Activated T-helper 17 cell treated with anti-CD3 and anti-CD28 coated beads, Interleukin-2, amount 50 U/mL, for 72 hours (primary cell): ENCODE data around the gene GOLGA6C. TPM values are rescaled to one million over a fixed set of nuclear protein-coding genes. Genes with fewer than 3 reads are reported as not detected.
"Not testable (repeated sequence)": the region's sequence is repeated elsewhere in the genome, so short reads cannot be mapped to it uniquely, and the experiment has no call there.

ENCODE experiments used
- ATAC-seq: fragments of 150-1000 bp; cut with Tn5 transposase; replicated peaks from 2 replicates; pipeline ENCODE4 v1.10.0; 2021; ENCODE audit warnings: mild to moderate bottlenecking, moderate library complexity
- H3K27ac Mint-ChIP-seq: one replicate; pipeline ENCODE4 v1.8.0; 2022; ENCODE audit warnings: mixed read lengths
- H3K27me3 Mint-ChIP-seq: one replicate; pipeline ENCODE4 v1.8.0; 2022; ENCODE audit warnings: mixed read lengths
- H3K36me3 Mint-ChIP-seq: one replicate; pipeline ENCODE4 v1.8.0; 2022; ENCODE audit warnings: low read depth, mild to moderate bottlenecking, mixed read lengths
- H3K4me1 Mint-ChIP-seq: one replicate; pipeline ENCODE4 v1.8.0; 2022; ENCODE audit warnings: mixed read lengths
- H3K4me3 Mint-ChIP-seq: one replicate; pipeline ENCODE4 v1.8.0; 2022; ENCODE audit warnings: mild to moderate bottlenecking, mixed read lengths
- H3K9me3 Mint-ChIP-seq: one replicate; pipeline ENCODE4 v1.8.0; 2022; ENCODE audit warnings: mixed read lengths
- total RNA-seq, 2 donors: library from RNA; stranded (reverse); gene quantifications; one replicate each; pipeline ENCODE4 v1.2.3, GENCODE V29; 2022

GOLGA6C gene
- total RNA-seq, 2 donors from 2014 or later: not detected

DNA sequence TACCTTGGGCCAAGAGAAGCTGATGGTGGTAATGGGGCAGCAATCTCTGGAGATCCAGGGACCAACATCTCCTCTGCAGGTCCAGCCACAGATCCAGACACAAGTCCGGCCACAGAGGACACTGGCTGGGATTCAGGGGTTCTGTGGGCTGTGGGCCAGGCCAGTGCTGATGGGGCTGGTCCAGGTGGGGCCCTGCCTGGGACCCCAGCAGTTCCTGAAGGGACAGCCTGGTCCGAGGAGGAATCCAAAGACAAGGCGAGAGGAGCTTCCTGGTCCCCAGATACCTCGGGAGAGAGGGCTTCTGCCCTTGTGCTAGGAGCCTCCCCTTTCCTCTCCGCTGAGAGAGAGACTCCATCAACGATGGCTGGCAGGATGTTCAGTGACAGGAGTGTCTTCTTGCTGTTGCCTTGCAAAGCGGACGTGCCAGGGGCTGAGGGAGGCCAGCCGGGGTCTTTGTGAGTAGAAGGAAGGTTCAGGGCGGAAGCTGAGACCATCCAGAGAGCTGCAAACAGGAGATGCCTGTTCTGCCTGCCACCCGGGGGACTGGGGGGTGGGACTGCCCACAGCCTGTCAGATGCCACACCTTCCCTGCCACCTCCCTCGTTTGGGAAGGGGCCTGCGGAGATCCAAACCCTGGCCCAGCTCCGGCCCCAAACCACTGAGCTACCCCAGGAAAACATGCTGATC lies 24.5 kb upstream of the GOLGA6C start:
- Mint-ChIP-seq H3K9me3 (no peaks in the 10 kb centered on the region), H3K4me3 (no peak overlapping the region), H3K27me3 (peaks cover 11% of the 10 kb centered on the region), H3K36me3 (no peaks in the 10 kb centered on the region), H3K27ac (no peak overlapping the region), H3K4me1 (no peaks in the 10 kb centered on the region)
- no peak for ATAC-seq

DNA sequence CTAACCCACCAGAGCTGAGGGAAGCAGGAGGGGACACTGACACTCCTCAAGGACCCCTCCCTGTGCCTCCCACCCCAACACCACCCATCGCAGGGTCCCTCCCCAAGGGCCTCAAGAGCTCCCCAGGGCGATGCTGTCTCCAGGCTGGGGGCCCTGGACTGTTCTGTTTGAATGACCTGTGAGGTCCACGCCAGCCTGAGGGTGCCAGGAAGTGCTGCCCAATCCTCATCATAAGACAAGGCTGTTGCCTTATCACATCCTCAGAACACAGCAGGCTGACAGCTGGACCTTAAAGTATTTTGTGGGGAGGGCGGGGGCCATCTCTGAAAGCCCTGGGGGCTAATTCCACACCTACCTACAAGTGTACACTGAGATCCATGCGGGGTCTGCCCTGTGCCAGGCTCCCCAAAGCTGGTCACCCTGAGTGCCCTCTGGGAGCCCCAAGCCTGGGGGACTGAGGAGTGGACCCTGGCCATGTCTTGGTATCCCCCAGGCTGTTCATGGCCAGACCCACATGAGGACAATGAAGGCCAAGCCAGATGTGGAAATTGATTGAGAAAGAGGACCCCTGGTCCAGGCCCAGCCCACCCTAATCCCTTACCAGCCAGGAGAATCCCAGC lies 23.8 kb upstream of the GOLGA6C start:
- Mint-ChIP-seq H3K27ac (no peak overlapping the region), H3K36me3 (no peaks in the 10 kb centered on the region), H3K27me3 (peaks cover 11% of the 10 kb centered on the region), H3K4me3 (no peak overlapping the region), H3K4me1 (no peaks in the 10 kb centered on the region), H3K9me3 (no peaks in the 10 kb centered on the region)
- ATAC-seq: no peak

DNA sequence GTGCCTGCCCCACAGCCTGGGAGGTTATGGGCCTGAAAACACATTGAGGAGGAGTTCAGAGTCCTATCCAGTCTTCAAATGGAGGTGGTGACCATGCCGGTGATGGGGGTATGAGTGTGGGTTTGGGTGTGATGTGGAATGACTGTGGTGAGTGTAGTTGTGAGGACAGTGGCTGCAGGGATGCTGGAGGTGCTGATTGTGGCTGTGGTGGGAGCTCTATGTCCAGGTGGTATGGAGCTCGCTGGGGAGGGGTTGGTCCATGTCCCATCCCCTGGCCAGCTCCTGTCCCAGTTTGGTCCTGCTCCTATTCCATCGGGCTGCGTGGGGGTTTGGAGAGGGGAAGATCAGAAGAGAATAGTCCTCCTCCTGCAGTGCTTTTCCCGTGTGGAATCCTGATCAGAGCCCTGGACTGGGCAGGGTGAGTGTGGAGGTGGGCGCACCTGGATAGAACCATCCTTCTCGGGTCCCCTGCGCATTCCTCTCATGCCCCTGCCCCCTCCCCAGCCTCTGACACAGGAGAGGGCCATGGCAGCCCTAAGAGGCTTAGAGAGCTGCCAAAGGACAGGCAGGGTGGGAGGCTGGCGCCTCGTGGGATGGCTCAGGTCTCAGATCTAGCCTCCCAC lies 23.0 kb upstream of the GOLGA6C start:
- no peak overlapping the region for H3K27ac Mint-ChIP-seq
- H3K9me3 Mint-ChIP-seq: no peaks in the 10 kb centered on the region
- H3K27me3 Mint-ChIP-seq: peaks cover 11% of the 10 kb centered on the region
- no peaks in the 10 kb centered on the region for H3K36me3 Mint-ChIP-seq
- H3K4me1 Mint-ChIP-seq: no peaks in the 10 kb centered on the region
- no peak overlapping the region for H3K4me3 Mint-ChIP-seq
- no peak for ATAC-seq

DNA sequence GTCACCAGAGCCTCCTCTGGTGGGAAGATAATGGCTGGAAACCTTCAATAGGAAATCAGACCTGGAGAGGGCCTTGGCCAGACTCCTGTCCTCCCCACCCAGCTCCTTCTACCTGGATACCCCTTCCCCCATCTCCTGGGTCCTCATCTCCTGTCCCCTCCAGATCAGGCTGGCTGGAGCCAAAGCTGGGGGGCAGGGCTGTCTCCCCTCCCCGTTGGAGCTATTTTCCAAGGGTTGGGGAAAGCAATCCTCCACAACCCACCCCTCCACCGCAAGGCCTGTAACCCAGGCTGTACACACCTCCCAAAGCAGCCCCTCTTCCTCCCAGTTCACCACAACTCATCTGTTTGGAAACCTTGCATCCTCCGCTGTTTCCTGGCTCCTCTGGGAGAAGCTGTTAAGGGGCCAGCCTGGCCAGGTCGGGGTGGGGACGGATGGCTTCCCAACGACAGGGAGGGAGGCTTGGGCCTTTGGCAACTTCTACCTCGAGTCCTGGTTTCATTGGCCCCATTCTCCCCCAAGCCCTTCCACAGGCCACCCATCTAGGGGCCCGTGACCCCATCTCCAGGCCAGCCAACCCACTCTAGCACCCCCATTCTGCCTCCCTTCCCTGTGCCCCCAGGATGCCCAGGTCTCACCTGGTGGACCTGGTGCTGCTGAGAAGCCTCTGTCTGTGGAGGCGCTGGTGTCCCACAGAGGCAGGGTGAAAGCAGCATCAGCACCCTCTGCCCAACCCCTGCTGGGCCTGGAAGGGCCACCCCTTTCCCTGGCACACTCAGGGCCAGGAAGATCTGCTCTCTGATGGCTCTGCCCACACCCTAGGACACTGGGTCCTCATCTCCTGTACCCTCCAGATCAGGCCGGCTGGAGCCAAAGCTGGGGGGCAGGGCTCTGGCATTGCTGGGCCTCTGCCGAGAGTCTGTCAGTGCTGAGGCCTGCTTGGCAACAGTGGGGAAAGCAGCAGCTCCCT lies 22.1 kb upstream of the GOLGA6C start:
- ATAC-seq: no peak
- H3K36me3 Mint-ChIP-seq: no peaks in the 10 kb centered on the region
- no peak overlapping the region for H3K27ac Mint-ChIP-seq
- H3K4me3 Mint-ChIP-seq: no peak overlapping the region
- no peaks in the 10 kb centered on the region for H3K4me1 Mint-ChIP-seq
- no peaks in the 10 kb centered on the region for H3K9me3 Mint-ChIP-seq
- peaks cover 11% of the 10 kb centered on the region for H3K27me3 Mint-ChIP-seq

- Mint-ChIP-seq H3K27ac (no peak overlapping the region), H3K27me3 (peaks cover 4% of the 10 kb centered on the region), H3K9me3 (no peaks in the 10 kb centered on the region), H3K36me3 (no peaks in the 10 kb centered on the region), H3K4me3 (no peak overlapping the region), H3K4me1 (no peaks in the 10 kb centered on the region)
- ATAC-seq: no peak
Observed at GRCh38 chr15:75237316-75237982, 20.7 kb upstream of the GOLGA6C start.

GRCh38 chr15:75238150-75238549 lies 20.0 kb upstream of the GOLGA6C start:
- no peak overlapping the region for H3K4me3 Mint-ChIP-seq
- H3K4me1 Mint-ChIP-seq: no peaks in the 10 kb centered on the region
- H3K27ac Mint-ChIP-seq: no peak overlapping the region
- H3K9me3 Mint-ChIP-seq: no peaks in the 10 kb centered on the region
- H3K27me3 Mint-ChIP-seq: no peaks in the 10 kb centered on the region
- no peak for ATAC-seq
- H3K36me3 Mint-ChIP-seq: no peaks in the 10 kb centered on the region

DNA sequence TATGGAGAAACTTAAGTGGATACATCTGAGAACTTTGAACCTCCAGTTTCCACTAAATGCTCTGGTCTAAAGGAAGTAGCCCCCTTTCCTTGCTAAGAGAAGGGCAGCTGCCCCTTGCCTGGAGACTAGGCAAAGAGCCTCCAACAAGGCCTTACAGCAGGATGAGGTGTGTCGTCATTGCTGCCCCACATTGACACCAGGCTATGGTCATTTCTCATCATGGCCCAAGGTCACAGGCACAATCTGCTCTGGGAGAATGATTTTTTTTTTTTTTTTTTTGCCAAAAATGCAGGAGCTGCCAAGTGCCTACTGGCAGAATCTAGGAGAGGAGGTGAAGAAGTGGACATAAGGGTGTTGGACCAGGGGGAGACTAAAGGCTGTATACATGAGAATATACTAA lies 12.4 kb upstream of the GOLGA6C start:
- ATAC-seq, H3K9me3 Mint-ChIP-seq: not testable (repeated sequence)

GRCh38 chr15:75248991-75249390 lies 9.1 kb upstream of the GOLGA6C start:
- H3K27ac Mint-ChIP-seq, H3K4me1 Mint-ChIP-seq, H3K36me3 Mint-ChIP-seq, ATAC-seq, H3K4me3 Mint-ChIP-seq, H3K9me3 Mint-ChIP-seq: not testable (repeated sequence)
- H3K27me3 Mint-ChIP-seq: peaks cover 15% of the 10 kb centered on the region

More for the DNA sequence above, 12.4 kb upstream of the GOLGA6C start:
- H3K4me3 Mint-ChIP-seq, H3K36me3 Mint-ChIP-seq, H3K27me3 Mint-ChIP-seq, H3K27ac Mint-ChIP-seq, H3K4me1 Mint-ChIP-seq: not testable (repeated sequence)

GRCh38 chr15:75249726-75250125 lies 8.4 kb upstream of the GOLGA6C start:
- no peaks in the 10 kb centered on the region for H3K9me3 Mint-ChIP-seq
- no peaks in the 10 kb centered on the region for H3K4me1 Mint-ChIP-seq
- H3K4me3 Mint-ChIP-seq: no peak overlapping the region
- H3K27me3 Mint-ChIP-seq: peaks cover 15% of the 10 kb centered on the region
- no peak for ATAC-seq
- no peak overlapping the region for H3K27ac Mint-ChIP-seq
- H3K36me3 Mint-ChIP-seq: no peaks in the 10 kb centered on the region

DNA sequence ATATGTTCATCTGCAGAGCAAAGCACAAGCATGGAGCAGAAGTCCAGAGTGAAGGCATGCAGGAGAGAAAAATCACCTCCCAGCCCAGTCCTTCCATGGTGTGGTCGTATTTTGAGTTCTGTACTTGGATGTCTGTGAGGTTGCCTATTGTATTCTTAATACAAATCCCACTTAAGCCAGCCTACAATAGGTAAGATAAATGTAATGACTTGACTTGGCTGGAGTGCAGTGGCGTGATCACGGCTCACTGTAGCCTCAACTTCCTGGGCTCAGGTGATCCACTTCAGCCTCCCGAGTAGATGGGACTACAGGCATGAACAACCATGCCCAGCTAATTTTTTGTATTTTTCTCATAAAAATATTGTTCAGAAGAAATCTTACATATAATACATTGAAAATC lies 6.8 kb upstream of the GOLGA6C start:
- peaks cover 15% of the 10 kb centered on the region for H3K27me3 Mint-ChIP-seq
- not testable (repeated sequence) for ATAC-seq, H3K4me3 Mint-ChIP-seq, H3K36me3 Mint-ChIP-seq, H3K4me1 Mint-ChIP-seq, H3K9me3 Mint-ChIP-seq, H3K27ac Mint-ChIP-seq

DNA sequence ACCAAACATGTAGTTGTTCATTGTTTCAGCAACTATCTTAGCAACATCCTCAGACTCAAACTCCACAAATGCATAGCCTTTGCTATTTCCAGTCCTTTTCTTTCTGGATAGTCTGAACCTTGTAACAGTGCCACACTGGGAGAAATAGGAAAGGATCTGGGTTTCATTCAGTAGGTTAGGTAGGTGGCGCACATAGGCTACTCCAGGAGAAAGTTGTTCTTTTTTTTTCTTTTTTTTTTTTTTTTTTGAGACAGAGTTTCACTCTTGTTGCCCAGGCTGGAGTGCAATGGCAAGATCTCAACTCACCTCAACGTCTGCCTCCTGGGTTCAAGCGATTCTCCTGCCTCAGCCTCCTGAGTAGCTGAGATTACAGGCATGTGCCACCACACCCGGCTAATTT lies 5.8 kb upstream of the GOLGA6C start:
- H3K9me3 Mint-ChIP-seq, H3K36me3 Mint-ChIP-seq, H3K27ac Mint-ChIP-seq, H3K4me1 Mint-ChIP-seq, ATAC-seq, H3K4me3 Mint-ChIP-seq: not testable (repeated sequence)
- H3K27me3 Mint-ChIP-seq: peaks cover 15% of the 10 kb centered on the region

DNA sequence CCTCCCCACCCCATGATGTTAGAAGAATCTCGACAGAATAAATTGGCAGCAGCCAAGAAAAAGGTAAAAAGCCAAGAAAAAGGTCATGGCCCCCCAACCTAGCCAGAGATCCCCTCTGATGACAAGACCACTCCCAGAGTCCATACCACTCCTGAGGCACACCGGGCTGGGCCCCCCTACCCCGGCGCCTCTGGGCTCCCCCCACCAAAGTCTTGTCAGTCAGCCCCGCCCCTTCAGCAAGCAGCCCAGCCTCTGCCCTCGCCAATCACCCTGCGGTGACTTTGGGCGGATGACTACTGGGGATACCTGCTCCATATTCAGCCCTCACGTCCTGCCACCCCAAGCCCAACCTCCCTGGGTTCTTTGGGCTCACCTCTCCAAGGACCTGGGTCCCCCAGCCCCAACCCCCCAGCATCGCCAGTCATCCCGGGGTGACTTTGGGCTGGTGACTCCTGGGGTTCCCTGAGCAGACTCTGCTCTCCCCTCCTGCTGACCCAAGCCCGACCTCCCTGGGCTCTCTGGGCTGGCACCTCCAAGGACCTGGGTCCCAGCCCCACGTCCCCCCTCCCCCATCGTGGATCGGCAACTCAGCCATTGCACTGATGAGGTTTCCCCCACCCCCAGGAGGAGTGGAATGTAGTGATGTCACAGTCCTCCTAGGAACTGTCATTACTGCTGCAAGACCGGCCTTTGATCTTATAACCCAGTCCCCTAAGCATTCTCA lies 648 bp downstream of the GOLGA6C start:
- not testable (repeated sequence) for H3K27ac Mint-ChIP-seq, H3K36me3 Mint-ChIP-seq, H3K27me3 Mint-ChIP-seq, ATAC-seq, H3K4me1 Mint-ChIP-seq, H3K4me3 Mint-ChIP-seq, H3K9me3 Mint-ChIP-seq

DNA sequence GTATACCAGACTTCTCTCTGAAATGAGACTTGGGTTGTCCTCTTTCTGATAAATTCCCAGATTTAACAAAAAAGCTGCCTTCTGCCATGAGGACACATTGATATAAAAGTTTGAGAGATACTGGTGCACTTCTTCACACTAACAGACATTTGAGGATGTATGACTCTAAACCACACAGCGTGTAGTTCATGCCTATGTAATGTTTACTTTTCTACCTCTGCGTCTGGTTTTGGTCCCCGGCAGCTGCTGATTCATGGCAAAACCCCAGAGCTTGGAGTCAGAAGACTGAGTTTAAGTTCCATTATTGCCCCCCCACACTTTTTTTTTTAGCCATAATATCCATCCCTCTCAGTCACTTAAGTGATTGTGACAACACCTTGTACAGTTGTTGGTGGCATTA lies 1.7 kb downstream of the GOLGA6C start:
- not testable (repeated sequence) for H3K36me3 Mint-ChIP-seq, H3K4me3 Mint-ChIP-seq, H3K9me3 Mint-ChIP-seq, ATAC-seq, H3K27ac Mint-ChIP-seq, H3K4me1 Mint-ChIP-seq, H3K27me3 Mint-ChIP-seq
